K562 (cell line): ENCODE results near the gene NRM. TPM values are rescaled to one million over a fixed set of nuclear protein-coding genes. Genes with fewer than 3 reads are reported as not detected.

Experiments used
- BRF1 ChIP-seq: IDR thresholded peaks from 3 replicates; pipeline ENCODE4 v1.6.1; 2011; ENCODE audit warnings: borderline replicate concordance, mild to moderate bottlenecking; ENCODE audit not compliant: insufficient read length; ENCODE audit errors: extremely low read depth
- CCNT2 ChIP-seq: IDR thresholded peaks from 2 replicates; pipeline ENCODE4 v1.6.1; 2011; ENCODE audit warnings: borderline replicate concordance, low read depth, mild to moderate bottlenecking, moderate library complexity, mixed read lengths, low read length; ENCODE audit not compliant: insufficient read length; ENCODE audit errors: extremely low read depth
- DIDO1 ChIP-seq: fragments of 450-650 bp; IDR thresholded peaks from 2 replicates; pipeline ENCODE4 v1.6.1; 2016; ENCODE audit warnings: low read depth, missing biosample characterization, missing genetic modification characterization
- EGR1 ChIP-seq: fragments of 450-650 bp; conservative IDR thresholded peaks from 2 replicates; pipeline ENCODE4 v1.6.1; 2017; ENCODE audit warnings: mild to moderate bottlenecking
- ETV5 ChIP-seq: sonication (generic); formaldehyde crosslinking; IDR thresholded peaks from 2 replicates; pipeline ENCODE4 v1.4.0; 2020; ENCODE audit warnings: low read depth, mild to moderate bottlenecking, missing genetic modification reagents
- FOXK2 ChIP-seq, 2 experiments: fragments of 450-650 bp; IDR thresholded peaks in 1 of 2; conservative IDR thresholded peaks in 1 of 2; 2 replicates each; pipeline ENCODE4 v1.6.1; 2016; ENCODE audit warnings: low read depth in 2 of 2, mild to moderate bottlenecking in 1 of 2
- HDAC1 ChIP-seq, 2 experiments: fragments of 450-650 bp; IDR thresholded peaks; 2 replicates each; pipeline ENCODE4 v1.6.1; 2016 to 2017; ENCODE audit warnings: inconsistent platforms in 1 of 2, mild to moderate bottlenecking in 1 of 2, moderate library complexity in 1 of 2
- MCM2 ChIP-seq: fragments of 450-650 bp; IDR thresholded peaks from 2 replicates; pipeline ENCODE4 v1.6.1; 2017; ENCODE audit warnings: low read depth, mild to moderate bottlenecking
- MTA3 ChIP-seq: fragments of 450-650 bp; formaldehyde crosslinking; IDR thresholded peaks from 2 replicates; pipeline ENCODE4 v1.6.1; 2017; ENCODE audit warnings: mild to moderate bottlenecking, borderline replicate concordance
- NCOA1 ChIP-seq: fragments of 450-650 bp; IDR thresholded peaks from 2 replicates; pipeline ENCODE4 v1.6.1; 2016; ENCODE audit warnings: low read depth
- NR1H2 ChIP-seq: sonication (generic); formaldehyde crosslinking; IDR thresholded peaks from 2 replicates; pipeline ENCODE4 v1.4.0; 2020; ENCODE audit warnings: mild to moderate bottlenecking, missing genetic modification reagents
- NR2C1 ChIP-seq, 2 experiments: fragments of 450-650 bp; IDR thresholded peaks; 2 replicates each; pipeline ENCODE4 v1.6.1; 2017; ENCODE audit warnings: mild to moderate bottlenecking in 2 of 2, antibody characterized with exemption in 1 of 2, inconsistent platforms in 1 of 2, missing compliant biosample characterization in 1 of 2, missing genetic modification characterization in 1 of 2
- POU5F1 ChIP-seq: fragments of 150-350 bp; IDR thresholded peaks from 2 replicates; pipeline ENCODE4 v1.6.1; 2014; ENCODE audit warnings: borderline replicate concordance, low read length, low read depth, mild to moderate bottlenecking; ENCODE audit not compliant: partially characterized antibody
- RHOXF2B ChIP-seq: fragments of 250-450 bp; sonication (Bioruptor Pico); conservative IDR thresholded peaks from 2 replicates; pipeline ENCODE4 v1.5.1; 2021
- ZNF134 ChIP-seq: fragments of 250-450 bp; sonication (Bioruptor Pico); conservative IDR thresholded peaks from 2 replicates; pipeline ENCODE4 v1.4.0; 2020
- polyA plus RNA-seq, 8 experiments: library from polyadenylated mRNA; depleted of rRNA in 4 of 8; stranded (reverse) in 5 of 8; unstranded in 3 of 8; fragments of >200 nt; fragmentation: Nextera tagmentation in 2 of 8; fragmentation: Illumina TruSeq in 1 of 8; extraction: Ambion mirVana in 2 of 8; extraction: Trizol in 1 of 8; gene quantifications; 2 replicates each; pipeline versions ENCODE4 v1.2.1 to v1.2.3, GENCODE V29; 2011 to 2014; ENCODE audit warnings: inconsistent platforms in 1 of 8, missing spikeins in 1 of 8
- total RNA-seq, 7 experiments: library from RNA; depleted of rRNA in 6 of 7; stranded (reverse); fragments of >200 nt in 6 of 7; fragmentation: Illumina TruSeq in 2 of 7; extraction: Trizol in 2 of 7; gene quantifications; 2 replicates each; pipeline versions ENCODE4 v1.2.1 to v1.2.3, GENCODE V29; 2011 to 2021; ENCODE audit warnings: low replicate concordance in 1 of 7
- TF ChIP-seq, protein P1 (sequence below): fragments of 250-450 bp; sonication (Bioruptor Pico); IDR thresholded peaks from 2 replicates; pipeline ENCODE4 v1.4.0; 2020; ENCODE audit warnings: mild to moderate bottlenecking, moderate library complexity
- TF ChIP-seq, protein P2 (sequence below), 2 experiments: fragments of 450-650 bp in 1 of 2; sonication (generic) in 1 of 2; formaldehyde crosslinking in 1 of 2; IDR thresholded peaks in 1 of 2; conservative IDR thresholded peaks in 1 of 2; 2 replicates each; pipeline versions ENCODE4 v1.6.1 to v1.8.1; 2016 to 2023; ENCODE audit warnings: mild to moderate bottlenecking in 2 of 2, moderate library complexity in 2 of 2, inconsistent platforms in 1 of 2, missing genetic modification reagents in 1 of 2
- TF ChIP-seq, protein P3 (sequence below): IDR thresholded peaks from 2 replicates; pipeline ENCODE4 v1.6.1; 2011; ENCODE audit not compliant: insufficient read length; ENCODE audit errors: extremely low read depth
- TF ChIP-seq, protein P4 (sequence below): fragments of 250-450 bp; sonication (Bioruptor Pico); IDR thresholded peaks from 2 replicates; pipeline ENCODE4 v1.8.0; 2022; ENCODE audit warnings: inconsistent platforms, mild to moderate bottlenecking, moderate library complexity, borderline replicate concordance

The NRM gene
- total and polyA plus RNA-seq, 9 of the 15 experiments (the other 6 are each of a cell fraction or from before 2014, with no cell fraction given) = 9.7 to 58.2 (median 18.1) TPM

DNA sequence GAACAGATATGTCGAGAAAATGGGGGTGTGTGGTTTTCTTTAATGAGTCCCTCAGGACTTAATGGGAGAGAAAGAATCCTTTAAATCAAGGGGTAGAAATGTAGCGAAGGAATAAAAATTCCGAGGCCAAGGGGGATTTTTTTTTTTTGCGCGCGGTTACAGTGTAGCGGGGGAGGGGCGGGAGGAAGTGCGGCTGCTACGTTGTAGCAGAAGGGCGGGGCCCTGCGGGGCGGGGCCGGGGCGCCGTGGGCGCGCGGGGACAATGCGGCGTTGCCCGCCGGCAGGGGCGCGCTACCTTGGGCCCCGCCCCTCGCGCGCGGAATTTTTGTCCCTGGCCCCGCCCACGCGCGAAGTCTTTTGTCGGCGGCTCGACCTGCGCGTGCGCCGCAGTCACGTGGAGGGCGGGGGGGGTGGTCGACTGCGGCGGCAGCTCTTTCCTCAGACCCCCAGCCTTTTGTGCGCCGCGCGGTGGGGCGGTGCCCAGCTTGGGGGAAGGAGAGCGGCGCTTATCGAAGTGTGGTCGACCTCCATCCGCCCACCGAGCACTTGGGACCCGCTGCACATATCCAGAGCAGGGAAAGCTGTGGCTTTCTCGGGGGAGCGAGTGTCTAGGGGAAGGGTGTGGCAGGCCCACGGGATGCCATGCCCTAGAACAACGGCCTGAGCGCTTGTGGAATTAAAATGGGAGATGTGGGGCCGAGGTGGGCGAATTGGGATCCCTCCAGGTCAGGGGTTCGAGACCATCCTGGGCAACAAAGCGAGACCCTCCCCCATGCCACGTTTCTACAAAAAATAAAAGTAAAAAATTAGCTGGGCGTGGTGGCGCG, 30.6 kb upstream of the NRM start (continued):
- TF ChIP-seq, protein P1, sequence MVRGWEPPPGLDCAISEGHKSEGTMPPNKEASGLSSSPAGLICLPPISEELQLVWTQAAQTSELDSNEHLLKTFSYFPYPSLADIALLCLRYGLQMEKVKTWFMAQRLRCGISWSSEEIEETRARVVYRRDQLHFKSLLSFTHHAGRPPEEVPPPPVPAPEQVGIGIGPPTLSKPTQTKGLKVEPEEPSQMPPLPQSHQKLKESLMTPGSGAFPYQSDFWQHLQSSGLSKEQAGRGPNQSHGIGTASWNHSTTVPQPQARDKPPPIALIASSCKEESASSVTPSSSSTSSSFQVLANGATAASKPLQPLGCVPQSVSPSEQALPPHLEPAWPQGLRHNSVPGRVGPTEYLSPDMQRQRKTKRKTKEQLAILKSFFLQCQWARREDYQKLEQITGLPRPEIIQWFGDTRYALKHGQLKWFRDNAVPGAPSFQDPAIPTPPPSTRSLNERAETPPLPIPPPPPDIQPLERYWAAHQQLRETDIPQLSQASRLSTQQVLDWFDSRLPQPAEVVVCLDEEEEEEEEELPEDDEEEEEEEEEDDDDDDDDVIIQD (CRISPR knock-in tag) = no peak
- TF ChIP-seq, protein P2, sequence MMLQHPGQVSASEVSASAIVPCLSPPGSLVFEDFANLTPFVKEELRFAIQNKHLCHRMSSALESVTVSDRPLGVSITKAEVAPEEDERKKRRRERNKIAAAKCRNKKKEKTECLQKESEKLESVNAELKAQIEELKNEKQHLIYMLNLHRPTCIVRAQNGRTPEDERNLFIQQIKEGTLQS (IDR thresholded peaks at IDR 0.05) = no peak
- TF ChIP-seq, protein P2 (CRISPR knock-in tag; conservative IDR thresholded peaks at IDR 0.05) = no peak
- TF ChIP-seq RHOXF2B (0 out of 2 replicates have a peak, but pooled peaks have one; percentile 65), CCNT2 (peak; percentile 98), NCOA1 (0 out of 2 replicates have a peak, but pooled peaks have one; percentile 37), ZNF134 (CRISPR knock-in tag) (no peak), MTA3 (peak; percentile 53), NR2C1 (IDR thresholded peaks at IDR 0.05) (no peak), NR2C1 (tag; IDR thresholded peaks at IDR 0.05) (no peak), FOXK2 (conservative IDR thresholded peaks at IDR 0.05 in 1 of 2, IDR thresholded peaks at IDR 0.05 in 1 of 2; ENCODE audit: low read depth in 2 of 2) (no peak), DIDO1 (tag) (no peak), POU5F1 (no peak), NR1H2 (CRISPR knock-in tag) (0 out of 2 replicates have a peak, but pooled peaks have one; percentile 36), MCM2 (no peak), ETV5 (CRISPR knock-in tag) (no peak), HDAC1 (IDR thresholded peaks at IDR 0.05) (peak in 1 of 2 experiments; percentile 95; a peak in 2 of 4 replicates), BRF1 (no peak), EGR1 (peak; percentile 84)
- TF ChIP-seq, protein P3, sequence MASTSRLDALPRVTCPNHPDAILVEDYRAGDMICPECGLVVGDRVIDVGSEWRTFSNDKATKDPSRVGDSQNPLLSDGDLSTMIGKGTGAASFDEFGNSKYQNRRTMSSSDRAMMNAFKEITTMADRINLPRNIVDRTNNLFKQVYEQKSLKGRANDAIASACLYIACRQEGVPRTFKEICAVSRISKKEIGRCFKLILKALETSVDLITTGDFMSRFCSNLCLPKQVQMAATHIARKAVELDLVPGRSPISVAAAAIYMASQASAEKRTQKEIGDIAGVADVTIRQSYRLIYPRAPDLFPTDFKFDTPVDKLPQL = no peak
- TF ChIP-seq, protein P4, sequence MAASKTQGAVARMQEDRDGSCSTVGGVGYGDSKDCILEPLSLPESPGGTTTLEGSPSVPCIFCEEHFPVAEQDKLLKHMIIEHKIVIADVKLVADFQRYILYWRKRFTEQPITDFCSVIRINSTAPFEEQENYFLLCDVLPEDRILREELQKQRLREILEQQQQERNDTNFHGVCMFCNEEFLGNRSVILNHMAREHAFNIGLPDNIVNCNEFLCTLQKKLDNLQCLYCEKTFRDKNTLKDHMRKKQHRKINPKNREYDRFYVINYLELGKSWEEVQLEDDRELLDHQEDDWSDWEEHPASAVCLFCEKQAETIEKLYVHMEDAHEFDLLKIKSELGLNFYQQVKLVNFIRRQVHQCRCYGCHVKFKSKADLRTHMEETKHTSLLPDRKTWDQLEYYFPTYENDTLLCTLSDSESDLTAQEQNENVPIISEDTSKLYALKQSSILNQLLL (CRISPR knock-in tag) = no peak
